HUES6 (cell line): Measurements from ENCODE around the gene CXCL1.

ENCODE experiments used
- H3K27ac ChIP-seq: 2 replicates; pipeline ENCODE4 v1.7.0; 2013; ENCODE audit warnings: low read depth, mild to moderate bottlenecking, low read length, inconsistent platforms
- H3K27me3 ChIP-seq: 2 replicates; pipeline ENCODE4 v1.6.1; 2013; ENCODE audit warnings: low read length; ENCODE audit not compliant: control insufficient read depth, insufficient read depth
- H3K36me3 ChIP-seq: 2 replicates; pipeline ENCODE4 v1.6.1; 2013; ENCODE audit warnings: low read length; ENCODE audit not compliant: control insufficient read depth, insufficient read depth
- H3K4me1 ChIP-seq: 2 replicates; pipeline ENCODE4 v1.6.1; 2013; ENCODE audit warnings: low read length; ENCODE audit not compliant: control insufficient read depth, insufficient read depth
- H3K4me3 ChIP-seq: 2 replicates; pipeline ENCODE4 v1.5.1; 2013; ENCODE audit warnings: low read depth, low read length
- H3K9ac ChIP-seq: one replicate; pipeline ENCODE4 v1.6.1; 2013; ENCODE audit warnings: mild to moderate bottlenecking, low read length
- H3K9me3 ChIP-seq: 2 replicates; pipeline ENCODE4 v1.6.1; 2013; ENCODE audit warnings: low read depth, low read length; ENCODE audit not compliant: control insufficient read depth, insufficient read depth

CXCL1 gene

DNA sequence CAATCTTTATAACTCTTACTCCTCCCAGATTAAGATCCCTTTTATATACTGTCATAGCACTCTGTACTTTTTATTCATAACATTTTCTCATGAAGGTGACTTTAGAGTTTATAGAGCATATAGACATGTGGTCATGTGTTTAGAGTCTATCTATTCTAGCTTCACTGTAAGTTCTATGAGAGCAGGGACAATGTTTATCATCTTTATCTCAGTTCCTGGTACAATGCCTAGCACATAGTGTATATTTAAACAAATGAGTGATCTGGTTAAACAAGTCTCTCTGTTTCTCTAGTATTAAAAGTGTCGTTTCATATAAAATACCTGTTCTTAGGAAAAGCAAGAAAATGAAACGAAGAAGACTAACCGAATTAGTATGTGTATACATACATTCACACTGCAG lies 29.5 kb upstream of the CXCL1 start:
- no peak overlapping the region for H3K27ac ChIP-seq
- peaks cover 3% of the 10 kb centered on the region; the same call in 1 of the 2 replicates for H3K4me1 ChIP-seq
- H3K9ac ChIP-seq = no peak overlapping the region
- H3K27me3 ChIP-seq = peaks cover 30% of the 10 kb centered on the region
- no peak overlapping the region for H3K4me3 ChIP-seq
- H3K36me3 ChIP-seq = no peaks in the 10 kb centered on the region
- no peaks in the 10 kb centered on the region for H3K9me3 ChIP-seq

DNA sequence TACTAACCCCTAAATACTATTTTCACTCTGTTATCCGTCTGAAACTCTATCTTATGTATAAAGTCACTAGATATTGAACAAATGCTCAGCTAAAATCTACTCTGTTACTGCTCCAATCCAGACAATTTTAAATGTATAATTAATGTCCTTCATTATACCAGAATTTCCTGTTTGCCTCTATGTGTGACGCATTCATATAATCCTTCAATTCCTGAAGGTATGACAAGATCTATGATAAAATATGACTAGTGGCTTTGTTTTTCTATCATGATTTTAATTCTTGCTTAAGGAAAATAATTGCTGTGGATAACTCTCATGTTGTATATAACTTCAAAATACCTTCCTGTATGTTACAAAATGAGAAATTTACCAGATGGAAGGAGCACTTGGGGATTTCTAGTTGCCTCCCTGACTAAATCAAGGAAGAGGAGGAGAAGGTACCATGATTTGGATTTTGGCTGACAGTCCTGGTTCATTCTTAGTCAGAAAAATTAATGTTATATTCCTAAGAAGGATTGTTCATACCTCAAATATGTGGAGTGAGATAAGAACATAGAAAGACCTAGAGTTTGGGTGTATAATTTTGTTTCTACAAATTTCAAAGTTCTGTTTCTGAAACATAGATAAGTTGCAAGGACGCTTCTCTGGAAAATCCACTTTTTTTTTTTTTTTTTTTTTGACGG lies 27.8 kb upstream of the CXCL1 start:
- Histone ChIP-seq H3K4me3 (no peak overlapping the region), H3K36me3 (no peaks in the 10 kb centered on the region), H3K4me1 (peaks cover 3% of the 10 kb centered on the region; the same call in 1 of the 2 replicates), H3K9ac (no peak overlapping the region), H3K27ac (no peak overlapping the region), H3K27me3 (peaks cover 27% of the 10 kb centered on the region), H3K9me3 (no peaks in the 10 kb centered on the region)

DNA sequence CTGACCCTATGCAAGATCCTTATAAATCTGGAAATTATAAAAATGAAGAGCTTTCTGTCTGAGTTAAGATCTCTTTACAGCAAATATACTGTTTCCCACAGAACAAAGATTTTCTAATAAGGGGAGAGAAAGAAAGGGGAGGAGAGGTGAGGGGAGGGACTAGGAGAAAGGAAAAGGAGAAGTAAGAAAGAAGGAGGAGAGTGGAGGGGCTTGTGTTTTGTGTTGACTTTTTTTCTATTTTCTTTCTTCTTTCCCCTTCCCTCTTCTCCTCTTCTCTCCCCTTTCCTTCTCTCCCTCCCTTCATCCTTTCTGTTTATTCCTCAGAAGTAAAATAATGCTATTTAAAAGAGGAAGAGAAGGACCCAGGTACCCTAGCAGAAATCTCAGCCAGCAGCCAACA lies 26.5 kb upstream of the CXCL1 start:
- Histone ChIP-seq H3K36me3 (no peaks in the 10 kb centered on the region), H3K27me3 (peaks cover 14% of the 10 kb centered on the region), H3K9ac (no peak overlapping the region), H3K4me3 (no peak overlapping the region), H3K4me1 (no peaks in the 10 kb centered on the region), H3K27ac (no peak overlapping the region), H3K9me3 (no peaks in the 10 kb centered on the region)

DNA sequence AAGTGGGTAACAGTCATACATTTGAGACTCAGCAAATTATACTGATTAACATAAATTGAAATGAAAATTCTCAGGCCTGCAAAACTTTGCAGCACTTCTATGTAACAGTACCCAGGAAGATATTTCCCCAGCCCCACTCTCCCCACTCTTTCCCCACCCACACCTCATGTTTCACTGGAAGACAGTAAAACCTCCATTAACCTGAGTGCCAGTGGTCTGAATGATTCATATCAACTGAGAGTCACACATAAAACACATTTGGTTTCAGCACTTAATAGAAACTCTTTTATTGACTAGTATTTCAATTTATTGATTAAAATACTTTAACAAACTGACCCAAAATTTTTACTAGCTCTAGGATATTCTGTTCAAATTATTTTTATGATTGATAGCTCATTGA lies 25.8 kb upstream of the CXCL1 start:
- Histone ChIP-seq H3K27me3 (peaks cover 7% of the 10 kb centered on the region), H3K4me1 (no peaks in the 10 kb centered on the region), H3K9ac (no peak overlapping the region), H3K36me3 (no peaks in the 10 kb centered on the region), H3K27ac (no peak overlapping the region), H3K9me3 (no peaks in the 10 kb centered on the region), H3K4me3 (no peak overlapping the region)

DNA sequence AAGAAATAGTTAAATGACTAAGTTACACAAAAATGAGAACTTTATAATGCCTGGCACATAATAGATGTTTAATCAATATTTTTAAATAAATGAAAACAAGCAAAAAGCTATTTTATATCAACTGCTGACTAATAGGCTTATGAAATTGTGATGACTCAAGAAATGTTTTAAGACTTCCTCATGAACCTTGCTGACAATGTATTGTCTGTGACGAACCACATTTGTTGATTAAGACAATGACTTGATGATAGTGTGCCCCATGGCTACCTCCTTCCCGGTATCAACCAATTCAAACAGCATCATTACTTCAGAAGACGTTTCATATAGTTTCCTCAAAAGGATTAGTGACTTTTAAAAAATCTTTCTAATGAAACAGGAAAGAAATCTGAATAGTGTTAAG lies 24.8 kb upstream of the CXCL1 start:
- no peak overlapping the region for H3K27ac ChIP-seq
- H3K9ac ChIP-seq = no peak overlapping the region
- no peaks in the 10 kb centered on the region; the same call in 1 of the 2 replicates for H3K27me3 ChIP-seq
- no peaks in the 10 kb centered on the region for H3K36me3 ChIP-seq
- H3K9me3 ChIP-seq = no peaks in the 10 kb centered on the region
- H3K4me1 ChIP-seq = no peaks in the 10 kb centered on the region
- no peak overlapping the region for H3K4me3 ChIP-seq

DNA sequence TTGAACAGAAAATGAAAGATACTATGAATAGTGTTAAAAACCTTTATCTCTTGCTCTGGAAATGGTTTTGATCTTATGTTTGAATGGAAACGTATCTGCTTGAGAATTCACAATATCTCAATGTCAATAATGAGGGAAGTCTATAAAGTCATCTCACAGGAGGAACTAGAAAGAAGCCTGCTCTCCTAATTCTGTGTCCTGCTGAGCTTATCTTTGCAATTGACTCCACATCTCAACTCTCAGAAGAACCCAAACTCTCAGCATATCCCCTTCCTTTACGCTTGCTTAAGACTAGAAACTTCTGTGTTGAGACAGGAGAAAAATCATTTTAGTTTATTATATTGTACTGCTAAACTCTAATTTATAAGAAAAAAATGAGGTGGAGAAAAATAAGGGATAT lies 24.4 kb upstream of the CXCL1 start:
- H3K36me3 ChIP-seq = no peaks in the 10 kb centered on the region
- H3K27me3 ChIP-seq = no peaks in the 10 kb centered on the region
- H3K4me3 ChIP-seq = no peak overlapping the region
- no peak overlapping the region for H3K9ac ChIP-seq
- H3K9me3 ChIP-seq = no peaks in the 10 kb centered on the region
- H3K4me1 ChIP-seq = no peaks in the 10 kb centered on the region
- no peak overlapping the region for H3K27ac ChIP-seq

DNA sequence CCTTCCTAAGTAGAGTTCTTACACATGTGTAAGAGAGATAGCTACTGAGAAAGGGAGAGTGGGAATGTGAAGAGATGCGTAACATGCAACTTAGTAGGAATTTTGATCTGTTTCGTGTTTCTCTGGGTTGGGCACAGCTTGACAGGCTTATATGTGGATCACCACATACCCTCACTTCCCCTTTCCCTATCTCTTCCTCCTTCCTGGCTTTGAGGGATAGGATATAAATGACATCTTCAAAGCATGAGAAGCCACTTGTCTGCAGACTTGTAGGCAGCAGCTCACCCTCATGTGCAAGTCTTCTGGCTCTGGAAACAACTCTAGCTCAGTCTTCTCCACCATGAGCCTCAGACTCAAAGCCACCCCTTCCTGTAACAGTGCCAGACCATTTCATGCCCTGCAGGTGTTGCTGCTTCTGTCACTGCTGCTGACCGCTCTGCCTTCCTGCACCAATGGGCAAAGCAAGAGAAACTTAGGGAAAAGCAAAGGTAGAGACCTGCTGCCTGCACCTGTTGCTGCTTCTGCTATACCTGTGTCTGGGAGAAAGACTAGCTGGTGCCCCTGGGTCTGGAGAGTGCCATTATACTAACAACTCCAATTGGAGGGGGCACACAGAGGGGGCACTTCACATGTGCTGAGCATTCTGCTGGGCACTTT lies 21.5 kb upstream of the CXCL1 start:
- Histone ChIP-seq H3K4me3 (no peak overlapping the region), H3K9me3 (no peaks in the 10 kb centered on the region), H3K27ac (no peak overlapping the region), H3K27me3 (peaks cover 7% of the 10 kb centered on the region), H3K36me3 (no peaks in the 10 kb centered on the region), H3K9ac (no peak overlapping the region), H3K4me1 (no peaks in the 10 kb centered on the region)

DNA sequence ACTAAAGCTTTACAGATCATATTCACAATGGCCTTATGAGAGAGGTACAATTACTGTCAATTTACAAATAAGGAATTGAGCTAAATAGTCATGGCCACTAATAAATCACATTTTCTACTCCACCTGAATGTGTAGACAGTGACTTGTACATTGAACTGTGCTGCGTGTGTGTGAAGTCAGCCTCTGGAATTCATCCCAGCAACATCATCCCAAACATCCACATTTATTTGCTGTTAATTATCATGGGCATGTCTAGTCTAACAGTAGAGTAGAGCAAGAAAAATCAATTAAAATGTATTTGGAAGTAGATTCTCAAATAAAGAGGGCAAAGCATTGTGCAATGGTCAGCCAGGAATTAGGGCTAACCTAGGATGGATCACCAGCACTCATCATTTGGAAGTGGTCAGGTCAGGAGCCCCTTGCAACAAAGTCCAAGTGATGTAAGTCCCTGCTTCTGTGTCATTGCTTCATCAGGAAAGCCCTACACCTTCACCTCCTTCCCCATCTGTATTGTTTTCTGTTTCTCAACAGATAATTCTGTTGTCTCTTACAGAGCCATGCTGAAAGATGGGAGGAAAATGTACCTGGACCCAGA lies 20.9 kb upstream of the CXCL1 start:
- no peak overlapping the region for H3K4me3 ChIP-seq
- H3K27ac ChIP-seq = no peak overlapping the region
- H3K9ac ChIP-seq = no peak overlapping the region
- peaks cover 14% of the 10 kb centered on the region for H3K27me3 ChIP-seq
- peaks cover 6% of the 10 kb centered on the region; the same call in 1 of the 2 replicates for H3K4me1 ChIP-seq
- no peaks in the 10 kb centered on the region for H3K36me3 ChIP-seq
- no peaks in the 10 kb centered on the region for H3K9me3 ChIP-seq

DNA sequence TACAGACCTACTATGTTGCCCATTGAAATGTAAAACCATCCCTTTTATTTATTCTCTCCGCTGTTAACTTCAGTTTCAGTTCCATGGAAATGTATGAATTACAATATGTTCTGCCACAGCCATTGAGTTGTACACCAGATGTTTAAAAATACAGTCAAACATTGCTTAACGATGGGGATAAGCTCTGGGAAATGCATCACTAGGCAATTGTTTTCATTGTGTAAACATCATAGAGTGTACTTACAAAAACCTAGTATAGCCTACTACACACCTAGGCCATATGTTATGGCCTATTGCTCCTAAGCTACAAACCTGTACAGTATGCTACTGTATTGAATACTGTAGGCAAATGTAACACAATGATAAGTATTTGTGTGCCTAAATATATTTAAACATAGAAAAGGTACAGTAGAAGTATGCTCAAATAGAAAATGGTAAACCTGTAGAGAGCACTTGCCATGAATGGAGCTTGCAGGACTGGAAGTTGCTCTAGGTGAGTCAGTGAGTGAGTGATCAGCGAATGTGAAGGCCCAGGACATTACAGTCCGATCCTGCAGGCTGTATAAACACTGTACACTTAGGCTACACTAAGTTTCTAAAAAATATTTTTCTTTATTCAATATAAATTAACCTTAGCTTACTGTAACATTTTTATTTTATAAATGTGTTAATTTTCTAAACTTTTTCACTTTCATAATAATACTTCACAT lies 18.8 kb upstream of the CXCL1 start:
- peaks cover 6% of the 10 kb centered on the region; the same call in 1 of the 2 replicates for H3K4me1 ChIP-seq
- no peak overlapping the region for H3K4me3 ChIP-seq
- H3K27me3 ChIP-seq = peaks cover 24% of the 10 kb centered on the region

DNA sequence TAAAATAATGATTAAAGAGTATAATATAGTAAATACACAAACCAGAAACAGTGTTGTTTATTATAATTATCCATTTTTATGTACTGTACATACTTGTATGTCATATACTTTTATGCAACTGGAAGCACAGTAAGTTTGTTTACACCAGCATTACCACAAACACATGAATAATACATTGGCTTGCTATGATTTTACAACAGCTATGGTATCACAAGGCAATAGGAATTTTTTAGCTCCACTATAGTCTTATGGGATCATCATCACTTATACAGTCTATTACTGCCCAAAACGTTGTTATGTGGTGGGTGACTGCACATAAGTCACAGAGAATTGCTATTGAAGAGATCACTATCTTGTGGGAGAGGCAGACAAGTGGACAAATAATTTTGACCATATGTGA lies 17.9 kb upstream of the CXCL1 start:
- H3K9me3 ChIP-seq = no peaks in the 10 kb centered on the region
- H3K4me3 ChIP-seq = no peak overlapping the region
- peaks cover 24% of the 10 kb centered on the region for H3K27me3 ChIP-seq
- H3K27ac ChIP-seq = no peak overlapping the region
- peaks cover 6% of the 10 kb centered on the region; the same call in 1 of the 2 replicates for H3K4me1 ChIP-seq
- H3K36me3 ChIP-seq = no peaks in the 10 kb centered on the region
- H3K9ac ChIP-seq = no peak overlapping the region

More for the DNA sequence above, 18.8 kb upstream of the CXCL1 start:
- no peak overlapping the region for H3K9ac ChIP-seq
- no peaks in the 10 kb centered on the region for H3K9me3 ChIP-seq
- no peak overlapping the region for H3K27ac ChIP-seq
- H3K36me3 ChIP-seq = no peaks in the 10 kb centered on the region

DNA sequence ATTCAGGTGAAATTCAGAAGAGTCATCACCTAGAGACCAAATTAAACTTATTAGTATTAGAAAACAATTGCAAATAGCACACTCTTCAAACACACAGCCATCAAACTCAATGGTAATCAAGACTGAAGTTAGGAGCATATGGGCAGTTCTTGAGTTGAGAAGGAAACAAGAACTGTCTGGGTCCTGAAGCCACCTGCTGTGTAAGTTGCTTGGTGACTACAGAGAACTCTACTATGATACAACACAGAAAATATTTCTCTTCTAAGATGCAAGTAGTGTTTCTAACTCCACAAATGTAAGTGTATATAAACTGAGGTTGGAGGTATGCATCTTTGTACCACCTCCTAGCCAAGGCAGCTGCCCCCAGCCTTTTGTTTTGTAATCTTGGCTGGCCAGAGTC lies 16.4 kb upstream of the CXCL1 start:
- H3K4me1 ChIP-seq = peaks cover 6% of the 10 kb centered on the region; the same call in 1 of the 2 replicates
- H3K9ac ChIP-seq = no peak overlapping the region
- H3K4me3 ChIP-seq = peak overlapping the region; percentile 53
- H3K27ac ChIP-seq = no peak overlapping the region
- no peaks in the 10 kb centered on the region for H3K36me3 ChIP-seq
- no peaks in the 10 kb centered on the region for H3K9me3 ChIP-seq
- H3K27me3 ChIP-seq = peaks cover 24% of the 10 kb centered on the region
